ENCODE measurements around the gene MYL7. TPM values are rescaled to one million over a fixed set of nuclear protein-coding genes. Genes with fewer than 3 reads are reported as not detected.

MYL7 gene
- total RNA-seq, 1 experiment from 2014 or later = not detected

DNA sequence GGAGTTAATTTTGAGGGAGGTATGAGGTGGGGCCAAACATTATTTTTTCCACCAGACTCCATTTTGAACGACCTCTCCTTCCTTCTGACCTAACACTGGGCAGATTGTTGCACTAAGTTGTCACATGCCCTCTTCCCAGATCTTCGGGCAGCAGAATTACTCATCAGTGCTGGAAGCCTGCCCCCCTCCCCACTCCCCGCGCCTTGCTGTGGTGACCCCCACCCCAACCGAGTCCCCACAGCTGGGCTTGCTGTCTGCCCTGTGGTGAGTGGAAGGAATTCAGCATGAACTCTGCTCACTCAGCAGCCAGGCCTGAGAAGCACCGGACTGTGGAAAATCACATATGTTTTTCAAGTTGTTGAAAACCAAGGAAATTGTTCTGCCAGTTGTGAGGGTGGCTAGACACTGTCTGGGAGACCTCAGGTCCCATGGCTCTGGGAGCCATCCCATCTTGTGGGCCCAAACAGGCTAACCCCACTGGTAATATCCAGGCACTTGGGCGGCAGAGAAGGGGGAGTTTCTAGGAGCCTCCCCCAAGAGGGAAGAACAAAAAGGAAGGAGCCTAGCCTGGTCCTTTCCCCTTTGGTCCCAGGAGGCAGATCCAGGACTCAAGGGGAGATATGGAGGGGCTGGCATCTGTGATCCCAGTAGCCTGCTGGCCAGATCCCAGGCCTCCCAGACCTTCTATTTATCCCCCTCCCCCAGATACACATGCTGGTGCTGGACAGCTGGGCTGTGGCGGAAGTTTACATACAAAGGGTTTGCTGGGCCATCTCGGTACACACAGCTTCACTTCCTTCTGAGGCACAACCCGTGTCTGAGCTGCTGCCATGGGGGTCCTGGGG, 40.5 kb downstream of the MYL7 start:
- DNase-seq (ENCODE audit: low spot score) = peak; percentile 62

GRCh38 chr7:44099669-44100068, 41.5 kb downstream of the MYL7 start:
- no peak for DNase-seq (ENCODE audit: low spot score)

DNA sequence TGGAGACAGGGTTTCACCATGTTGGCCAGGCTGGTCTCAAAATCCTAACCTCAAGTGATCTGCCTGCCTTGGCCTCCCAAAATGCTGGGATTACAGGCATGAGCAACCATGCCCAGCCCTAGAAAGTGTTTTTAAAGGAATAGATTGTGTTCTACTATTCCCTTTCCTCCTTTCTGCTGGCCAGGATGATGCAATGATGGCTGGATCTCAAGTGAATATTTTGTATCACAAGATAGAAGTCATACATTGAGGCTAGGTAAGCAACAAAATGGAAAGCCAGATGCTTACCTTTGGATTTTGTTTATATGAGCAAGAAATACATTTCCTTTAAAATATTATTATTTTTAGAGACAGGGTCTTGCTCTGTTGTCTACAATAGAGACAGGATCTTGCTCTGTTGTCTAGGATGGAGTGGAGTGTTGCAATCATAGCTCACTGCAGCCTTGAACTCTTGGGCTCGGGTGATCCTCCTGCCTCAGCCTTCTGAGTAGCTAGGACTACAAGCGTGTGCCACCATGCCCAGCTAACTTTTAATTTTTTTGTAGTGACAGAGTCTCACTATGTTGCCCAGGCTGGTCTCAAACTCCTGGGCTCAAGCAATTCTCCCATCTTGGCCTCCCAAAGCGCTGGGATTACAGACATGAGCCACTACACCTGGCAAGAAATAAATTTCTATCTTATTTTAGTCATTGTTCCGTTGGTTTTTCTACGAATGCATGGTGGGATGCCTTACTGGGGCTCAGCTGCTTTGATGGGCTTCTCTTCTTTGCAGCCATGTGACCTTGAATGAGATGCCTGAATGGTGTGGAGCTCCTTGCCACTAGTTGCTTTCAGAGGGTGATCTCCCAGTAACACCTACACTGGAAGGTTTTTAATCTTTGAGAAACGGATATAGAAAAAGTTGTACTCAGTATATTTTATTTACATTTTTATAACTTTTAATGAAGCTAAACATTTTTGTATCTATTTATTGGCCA, 42.8 kb downstream of the MYL7 start:
- no peak for DNase-seq (ENCODE audit: low spot score)

- DNase-seq (ENCODE audit: low spot score) = no peak
Observed at GRCh38 chr7:44097064-44097932, 43.8 kb downstream of the MYL7 start.

DNA sequence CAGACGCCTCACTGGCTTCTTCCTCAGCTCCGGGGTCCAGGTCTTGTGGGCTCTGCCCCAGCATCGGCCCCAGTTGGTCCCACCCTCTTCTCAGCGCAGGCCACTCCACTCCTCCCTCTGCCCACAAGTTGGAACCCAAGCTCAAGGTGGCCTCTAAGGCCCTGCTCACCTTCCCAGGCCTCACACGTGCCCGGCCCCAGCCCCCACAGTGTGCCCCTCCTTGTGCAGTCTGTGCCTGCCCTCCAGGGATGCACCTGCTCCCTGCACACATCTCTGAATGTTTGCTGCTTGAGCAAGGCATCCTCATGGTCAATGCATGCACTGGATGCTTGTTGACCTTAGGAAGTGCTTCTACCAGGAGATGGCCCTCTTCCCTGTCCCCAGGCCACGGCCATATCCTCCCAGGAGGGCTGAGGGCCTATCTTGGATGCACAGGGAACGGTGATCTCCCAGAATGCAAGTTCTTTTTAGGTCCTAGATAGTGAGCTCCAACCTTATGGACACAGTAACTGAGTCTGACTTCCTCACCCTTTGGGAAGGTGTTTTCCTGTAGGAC, 44.7 kb downstream of the MYL7 start:
- no peak for DNase-seq (ENCODE audit: low spot score)

GRCh38 chr7:44095781-44096180, 45.4 kb downstream of the MYL7 start:
- DNase-seq (ENCODE audit: low spot score) = no peak

GRCh38 chr7:44094883-44095592, 46.1 kb downstream of the MYL7 start:
- DNase-seq (ENCODE audit: low spot score) = no peak

- DNase-seq (ENCODE audit: low spot score) = no peak
Observed at GRCh38 chr7:44094365-44094764, 46.8 kb downstream of the MYL7 start.

DNA sequence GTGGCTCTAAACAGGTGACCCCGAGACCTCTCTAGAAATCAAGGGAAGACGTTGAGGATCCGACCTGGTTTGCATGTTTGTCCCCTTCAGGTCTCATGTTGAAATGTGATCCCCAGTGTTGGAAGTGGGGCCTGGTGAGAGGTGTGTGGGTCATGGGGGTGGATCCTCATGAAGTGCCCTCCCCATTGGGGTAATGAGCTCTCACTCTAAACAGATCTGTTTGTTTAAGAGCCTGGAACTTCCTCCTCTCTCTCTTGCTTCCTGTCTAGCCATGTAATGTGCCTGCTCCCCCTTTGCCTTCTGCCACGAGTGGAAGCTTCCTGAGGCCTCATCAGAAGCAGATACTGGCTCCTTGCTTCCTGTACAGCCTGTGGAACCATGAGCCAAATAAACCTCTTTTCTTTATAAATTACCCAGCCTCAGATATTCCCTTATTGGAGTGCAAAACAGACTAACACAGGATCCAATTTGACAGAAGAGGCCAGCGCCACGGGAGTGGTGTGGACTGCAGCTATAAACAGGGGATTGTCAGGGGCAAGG, 48.0 kb downstream of the MYL7 start:
- no peak for DNase-seq (ENCODE audit: low spot score)

Other genes starting within 250 kb of the MYL7 start
- gene URGCP, start 234.7 kb downstream of the MYL7 start, total RNA-seq (2014; rRNA removed; shearing (Covaris generic)) = 37.8 and 41.8 TPM in 2 replicates
- 14.3 and 23.9 TPM in 2 replicates for gene UBE2D4, start 214.9 kb downstream of the MYL7 start, total RNA-seq (2014; rRNA removed; shearing (Covaris generic))
- gene SPDYE1, start 143.4 kb downstream of the MYL7 start, total RNA-seq (2014; rRNA removed; shearing (Covaris generic)) = not detected in 2 replicates
- gene DBNL, start 96.6 kb downstream of the MYL7 start, total RNA-seq (2014; rRNA removed; shearing (Covaris generic)) = 171 and 187 TPM in 2 replicates
- gene PGAM2, start 75.8 kb downstream of the MYL7 start, total RNA-seq (2014; rRNA removed; shearing (Covaris generic)) = not detected in 2 replicates
- 20.3 and 24.0 TPM in 2 replicates for gene POLM, start 58.8 kb downstream of the MYL7 start, total RNA-seq (2014; rRNA removed; shearing (Covaris generic))
- 0.22 TPM in 1 of 2 replicates, not detected in the other for gene AEBP1, start 37.0 kb downstream of the MYL7 start, total RNA-seq (2014; rRNA removed; shearing (Covaris generic))
- 149 and 160 TPM in 2 replicates for gene POLD2, start 17.8 kb downstream of the MYL7 start, total RNA-seq (2014; rRNA removed; shearing (Covaris generic))
- gene GCK, start 48.1 kb upstream of the MYL7 start, total RNA-seq (2014; rRNA removed; shearing (Covaris generic)) = not detected in 2 replicates
- 133 and 137 TPM in 2 replicates for gene YKT6, start 59.6 kb upstream of the MYL7 start, total RNA-seq (2014; rRNA removed; shearing (Covaris generic))
- 1.9 and 3.1 TPM in 2 replicates for gene CAMK2B, start 184.3 kb upstream of the MYL7 start, total RNA-seq (2014; rRNA removed; shearing (Covaris generic))

All from A172 (cell line).